ENCODE results near the gene CCNYL1.
"Not testable (repeated sequence)": the region's sequence is repeated elsewhere in the genome, so short reads cannot be mapped to it uniquely, and the experiment has no call there.

CCNYL1 gene

DNA sequence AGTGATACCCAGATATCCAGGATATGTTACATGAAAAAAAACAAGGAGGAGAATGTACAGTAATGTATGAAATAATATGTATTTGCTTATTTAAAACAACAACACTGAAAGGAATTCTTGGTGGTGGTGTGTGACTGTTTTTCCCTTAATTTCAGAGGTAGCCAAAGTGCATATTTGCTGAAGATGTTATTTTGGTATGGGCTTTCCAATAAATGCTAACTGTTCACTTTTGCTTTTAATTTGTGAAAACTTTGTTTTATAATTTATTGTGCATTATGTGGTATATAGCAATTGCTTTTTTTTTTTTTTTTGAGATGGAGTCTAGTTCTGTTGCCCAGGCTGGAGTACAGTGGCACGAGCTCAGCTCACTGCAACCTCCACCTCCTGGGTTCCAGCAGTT, 7.6 kb downstream of the CCNYL1 start:
- H3K27ac Mint-ChIP-seq: no peak overlapping the region
- H3K4me3 Mint-ChIP-seq: no peak overlapping the region
- H3K9me3 Mint-ChIP-seq: no peaks in the 10 kb centered on the region
- peaks cover 26% of the 10 kb centered on the region for H3K4me1 Mint-ChIP-seq (ENCODE audit: low read depth)
- peaks cover 13% of the 10 kb centered on the region for H3K36me3 Mint-ChIP-seq (ENCODE audit: low read depth)
- H3K27me3 Mint-ChIP-seq: no peaks in the 10 kb centered on the region

DNA sequence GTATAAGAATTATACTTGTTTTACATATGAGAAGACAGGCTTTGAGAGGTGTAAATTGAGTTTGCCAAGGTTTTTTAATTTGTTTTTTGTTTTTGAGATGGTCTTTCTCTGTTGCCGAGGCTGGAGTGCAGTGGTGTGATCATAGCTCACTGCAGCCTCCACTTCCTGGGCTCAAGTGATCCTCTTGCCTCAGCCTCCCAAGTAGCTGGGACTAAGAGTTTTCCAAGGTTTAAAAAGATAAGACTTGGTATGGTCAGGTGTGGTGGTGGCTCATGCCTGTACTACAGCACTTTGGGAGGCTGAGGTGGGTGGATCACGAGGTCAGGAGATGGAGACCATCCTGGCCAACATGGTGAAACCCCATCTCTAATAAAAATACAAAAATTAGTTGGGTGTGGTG, 8.2 kb downstream of the CCNYL1 start:
- H3K27ac Mint-ChIP-seq, H3K4me3 Mint-ChIP-seq: not testable (repeated sequence)

DNA sequence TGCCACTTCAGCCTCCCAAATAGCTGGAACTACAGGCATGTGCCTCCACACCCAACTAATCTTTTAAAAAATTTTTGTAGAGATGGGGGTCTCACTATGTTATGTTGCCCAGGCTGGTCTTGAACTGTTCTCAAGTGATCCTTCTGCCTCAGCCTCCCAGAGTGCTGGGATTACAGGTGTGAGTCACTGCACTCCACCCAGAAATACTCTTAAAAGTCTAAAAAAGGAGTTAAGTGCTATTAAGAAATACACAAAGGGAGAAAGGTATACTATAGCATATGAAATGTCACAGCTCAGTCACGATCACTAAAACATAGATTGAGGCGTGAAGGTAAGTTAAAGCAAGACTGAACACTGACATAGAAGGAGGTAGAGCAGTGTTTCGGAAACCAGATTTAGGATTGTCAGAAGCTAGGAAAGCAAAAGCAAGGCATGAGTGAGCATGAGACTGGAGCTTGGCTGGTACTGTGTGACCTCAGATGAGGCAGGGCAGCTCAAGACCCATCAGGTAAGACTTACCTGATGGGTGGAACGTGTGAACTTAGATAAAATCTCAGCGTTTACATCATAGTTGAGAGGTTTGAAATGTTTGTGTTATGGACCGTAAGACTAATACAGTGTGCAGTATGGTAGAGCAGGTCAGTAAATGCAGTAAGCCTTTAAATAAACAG, 9.2 kb downstream of the CCNYL1 start:
- H3K27me3 Mint-ChIP-seq: no peaks in the 10 kb centered on the region
- H3K4me3 Mint-ChIP-seq: no peak overlapping the region
- peaks cover 28% of the 10 kb centered on the region for H3K4me1 Mint-ChIP-seq (ENCODE audit: low read depth)
- H3K27ac Mint-ChIP-seq: no peak overlapping the region
- no peaks in the 10 kb centered on the region for H3K9me3 Mint-ChIP-seq
- H3K36me3 Mint-ChIP-seq (ENCODE audit: low read depth): peaks cover 6% of the 10 kb centered on the region

More for the DNA sequence above, 8.2 kb downstream of the CCNYL1 start:
- not testable (repeated sequence) for H3K36me3 Mint-ChIP-seq (ENCODE audit: low read depth); H3K27me3 Mint-ChIP-seq; H3K9me3 Mint-ChIP-seq
- peaks cover 27% of the 10 kb centered on the region for H3K4me1 Mint-ChIP-seq (ENCODE audit: low read depth)

DNA sequence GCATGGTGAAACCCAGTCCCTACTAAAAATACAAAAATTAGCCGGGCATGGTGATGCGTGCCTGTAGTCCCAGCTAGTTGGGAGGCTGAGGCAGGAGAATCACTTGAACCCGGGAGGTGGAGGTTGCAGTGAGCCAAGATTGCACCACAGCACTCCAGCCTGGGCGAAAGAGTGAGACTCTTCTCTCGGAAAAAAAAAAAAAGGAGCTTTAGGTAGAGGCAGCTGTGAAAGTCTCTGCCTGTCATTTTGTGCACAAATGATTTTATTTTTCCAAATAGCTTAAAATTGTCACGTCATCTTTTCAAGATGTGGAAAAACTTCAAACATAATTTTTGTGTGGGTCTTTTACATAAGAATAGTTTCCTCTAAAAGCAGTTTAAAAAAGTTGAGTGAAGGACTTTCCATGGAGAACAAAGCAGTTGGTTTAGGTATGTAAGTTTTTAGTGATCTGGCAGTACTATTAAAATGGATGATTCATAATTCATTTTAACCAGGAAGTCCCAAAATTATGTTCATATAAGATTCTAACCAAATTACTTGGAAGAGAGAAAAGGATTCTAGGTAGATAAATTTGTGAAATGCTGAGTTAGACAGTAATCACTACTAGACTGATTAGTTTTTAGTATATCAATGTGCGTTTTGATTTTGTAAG, 11.5 kb downstream of the CCNYL1 start:
- H3K27me3 Mint-ChIP-seq: no peaks in the 10 kb centered on the region
- H3K4me1 Mint-ChIP-seq (ENCODE audit: low read depth): peaks cover 48% of the 10 kb centered on the region
- H3K36me3 Mint-ChIP-seq (ENCODE audit: low read depth): no peaks in the 10 kb centered on the region
- peak overlapping the region; percentile 33 for H3K27ac Mint-ChIP-seq
- H3K9me3 Mint-ChIP-seq: no peaks in the 10 kb centered on the region
- H3K4me3 Mint-ChIP-seq: no peak overlapping the region

DNA sequence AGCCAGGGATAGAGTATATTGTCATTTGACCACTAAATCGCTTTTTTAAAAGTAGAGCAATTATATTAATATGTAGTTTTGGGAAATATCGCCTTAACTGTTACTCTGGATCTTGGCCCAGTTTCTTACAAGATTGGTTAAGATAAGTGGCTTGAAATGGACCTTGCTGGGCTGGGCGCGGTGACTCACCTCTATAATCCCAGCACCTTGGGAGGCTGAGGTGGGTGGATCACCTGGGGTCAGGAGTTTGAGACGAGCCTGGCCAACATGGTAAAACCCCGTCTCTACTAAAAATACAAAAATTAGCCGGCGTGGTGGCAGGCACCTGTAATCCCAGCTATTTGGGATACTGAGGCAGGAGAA, 12.0 kb downstream of the CCNYL1 start:
- not testable (repeated sequence) for H3K36me3 Mint-ChIP-seq (ENCODE audit: low read depth); H3K4me3 Mint-ChIP-seq; H3K27ac Mint-ChIP-seq; H3K9me3 Mint-ChIP-seq; H3K27me3 Mint-ChIP-seq
- peaks cover 48% of the 10 kb centered on the region for H3K4me1 Mint-ChIP-seq (ENCODE audit: low read depth)

DNA sequence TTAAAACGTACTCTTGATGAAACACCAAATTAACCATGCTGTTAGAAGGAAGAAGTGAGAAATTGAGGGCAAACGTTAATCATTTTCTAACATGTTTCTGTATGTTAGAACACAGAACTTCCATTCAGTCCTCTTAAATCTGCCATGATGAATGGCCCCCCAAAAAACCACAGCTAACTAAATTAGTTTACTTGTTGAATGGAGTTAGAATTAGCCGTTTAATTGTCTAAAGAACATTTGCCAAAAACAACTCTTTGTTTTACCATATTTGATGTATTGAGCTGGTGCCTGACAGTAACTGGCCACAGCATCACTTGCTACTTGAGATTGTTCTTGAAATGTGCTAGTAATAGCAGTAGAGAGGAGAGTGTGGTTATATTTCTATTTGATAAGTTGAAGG, 12.7 kb downstream of the CCNYL1 start:
- H3K27ac Mint-ChIP-seq: no peak overlapping the region
- no peaks in the 10 kb centered on the region for H3K36me3 Mint-ChIP-seq (ENCODE audit: low read depth)
- H3K4me3 Mint-ChIP-seq: no peak overlapping the region
- no peaks in the 10 kb centered on the region for H3K27me3 Mint-ChIP-seq
- peaks cover 48% of the 10 kb centered on the region for H3K4me1 Mint-ChIP-seq (ENCODE audit: low read depth)
- H3K9me3 Mint-ChIP-seq: no peaks in the 10 kb centered on the region

DNA sequence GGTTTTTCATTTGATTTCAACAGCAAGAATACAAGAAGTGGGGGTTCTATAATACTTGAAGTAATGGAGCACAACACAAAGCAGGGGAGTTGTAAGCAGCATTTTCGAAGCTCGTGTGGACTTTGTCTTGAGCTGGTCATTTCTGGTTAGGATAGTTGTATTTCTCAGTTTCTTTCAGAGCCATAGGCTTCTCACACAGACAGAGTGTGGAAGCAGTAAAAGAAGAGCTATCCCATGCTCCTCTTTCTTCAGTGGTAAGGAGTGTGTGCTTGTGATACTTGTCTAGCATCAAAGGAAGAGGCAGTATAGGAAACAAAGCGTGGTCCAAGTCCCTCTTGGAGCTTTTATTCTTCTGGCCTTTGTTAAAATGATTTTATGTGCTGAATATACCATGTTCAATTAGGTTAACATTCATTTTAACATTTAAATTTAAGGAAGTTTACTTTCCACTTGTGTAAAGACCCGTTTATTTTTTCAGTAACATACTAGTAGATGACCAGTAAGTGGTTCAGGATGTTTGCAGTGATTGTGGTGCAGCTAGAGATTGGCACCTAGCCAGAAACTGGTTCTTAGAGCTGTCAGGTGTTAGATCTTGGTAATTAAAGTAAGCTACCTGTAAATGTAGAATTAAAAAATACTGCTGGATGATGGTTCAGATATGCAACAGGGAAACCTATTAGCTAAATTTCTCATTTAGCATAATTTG, 14.6 kb downstream of the CCNYL1 start:
- Mint-ChIP-seq H3K27ac (no peak overlapping the region), H3K36me3 (ENCODE audit: low read depth) (peaks cover 5% of the 10 kb centered on the region), H3K27me3 (no peaks in the 10 kb centered on the region), H3K4me3 (no peak overlapping the region), H3K9me3 (no peaks in the 10 kb centered on the region), H3K4me1 (ENCODE audit: low read depth) (peaks cover 44% of the 10 kb centered on the region)

DNA sequence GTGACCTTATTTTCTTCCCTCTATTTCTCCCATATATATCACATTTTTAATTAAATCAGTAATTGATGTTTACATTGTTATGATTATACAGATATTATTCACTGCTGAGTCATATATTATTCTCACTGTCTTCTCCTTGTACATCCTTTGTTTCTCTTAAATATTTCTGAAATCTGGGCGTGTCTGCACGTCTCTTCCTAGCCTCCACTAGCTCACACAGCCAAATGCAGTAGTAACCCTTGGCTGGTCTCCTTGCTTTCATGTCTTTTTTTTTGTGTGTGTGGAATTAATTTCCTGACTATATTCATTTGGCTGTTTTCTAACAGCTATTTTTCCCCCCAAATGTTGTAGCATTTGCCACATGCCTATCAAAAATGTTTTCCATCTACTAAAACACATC, 15.8 kb downstream of the CCNYL1 start:
- Mint-ChIP-seq H3K9me3 (no peaks in the 10 kb centered on the region), H3K27me3 (no peaks in the 10 kb centered on the region), H3K4me1 (ENCODE audit: low read depth) (peaks cover 43% of the 10 kb centered on the region), H3K36me3 (ENCODE audit: low read depth) (peaks cover 5% of the 10 kb centered on the region), H3K4me3 (no peak overlapping the region), H3K27ac (no peak overlapping the region)

DNA sequence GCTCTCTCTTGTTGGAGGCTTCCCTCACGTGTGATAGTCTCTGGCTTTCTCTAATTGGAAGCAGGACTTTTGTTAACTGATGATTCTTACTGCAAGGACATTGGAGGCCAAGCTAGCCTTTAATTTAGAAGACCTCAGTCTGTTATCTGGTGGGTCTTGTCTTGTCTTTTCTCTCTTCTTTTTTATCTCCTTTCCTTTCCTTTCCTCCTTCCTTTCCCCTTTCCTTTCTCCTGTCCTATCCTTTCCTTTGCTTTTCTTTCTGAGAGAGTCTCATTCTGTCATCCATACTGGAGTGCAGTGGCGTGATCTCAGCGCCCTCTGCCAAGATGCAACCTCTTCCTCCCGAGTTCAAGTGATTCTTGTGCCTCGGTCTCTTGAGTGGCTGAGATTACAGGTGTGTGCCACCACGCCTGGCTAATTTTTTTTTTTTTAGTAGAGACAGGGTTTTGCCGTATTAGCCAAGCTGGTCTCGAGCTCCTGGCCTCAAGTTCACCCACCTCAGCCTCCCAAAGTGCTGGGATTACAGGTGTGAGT, 18.1 kb downstream of the CCNYL1 start:
- Mint-ChIP-seq H3K4me1 (ENCODE audit: low read depth) (peaks cover 22% of the 10 kb centered on the region), H3K27me3 (no peaks in the 10 kb centered on the region), H3K4me3 (no peak overlapping the region), H3K36me3 (ENCODE audit: low read depth) (peaks cover 13% of the 10 kb centered on the region), H3K27ac (no peak overlapping the region), H3K9me3 (no peaks in the 10 kb centered on the region)

DNA sequence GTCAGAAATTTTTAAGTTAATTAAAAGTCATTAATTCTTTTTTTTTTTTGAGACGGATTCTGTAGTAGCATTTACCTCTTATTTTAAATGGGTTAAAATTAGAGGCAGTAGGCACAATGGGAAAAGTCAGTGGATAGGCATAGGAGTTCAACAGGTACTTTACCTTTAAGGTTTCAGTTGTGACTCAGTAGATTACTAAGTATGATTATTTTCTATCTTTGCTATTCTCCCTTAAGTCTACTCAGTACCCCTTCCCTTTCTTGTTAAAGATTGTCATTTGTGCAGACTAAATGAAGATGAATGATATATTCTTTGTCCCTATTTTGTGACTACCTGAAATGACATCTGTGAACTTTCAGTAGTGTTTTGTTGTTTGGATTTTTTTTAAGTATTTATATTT, 19.7 kb downstream of the CCNYL1 start:
- Mint-ChIP-seq H3K27ac (no peak overlapping the region), H3K4me3 (no peak overlapping the region), H3K4me1 (ENCODE audit: low read depth) (peaks cover 16% of the 10 kb centered on the region), H3K27me3 (no peaks in the 10 kb centered on the region), H3K9me3 (no peaks in the 10 kb centered on the region), H3K36me3 (ENCODE audit: low read depth) (peaks cover 25% of the 10 kb centered on the region)

DNA sequence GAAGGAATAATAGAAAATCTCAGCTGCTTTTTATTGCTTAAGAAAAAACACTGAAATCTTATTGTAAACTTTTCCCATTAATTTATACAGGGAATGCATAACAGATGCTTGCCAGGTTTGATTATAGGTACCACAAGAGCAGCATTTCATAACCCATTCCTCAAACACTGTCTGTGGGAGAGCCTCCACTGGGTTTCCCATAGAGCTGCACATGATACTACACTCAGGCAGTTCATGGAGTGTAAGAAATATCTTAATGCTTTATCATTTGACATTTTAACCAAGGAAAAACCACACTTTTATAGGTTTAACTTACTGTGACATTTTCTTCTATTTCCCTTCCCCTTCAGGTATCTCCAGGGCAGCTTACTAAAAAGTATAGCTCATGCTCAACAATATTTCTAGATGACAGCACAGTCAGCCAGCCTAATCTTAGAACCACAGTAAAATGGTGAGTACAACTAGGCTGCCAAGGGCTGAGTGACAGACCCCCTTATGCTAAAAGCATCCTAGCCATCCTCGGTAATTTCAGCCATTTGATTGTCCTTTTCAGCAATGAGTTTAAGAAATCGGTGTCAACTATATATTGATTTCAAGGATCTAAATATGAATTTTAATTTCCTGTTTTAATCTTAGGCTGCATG, 22.3 kb downstream of the CCNYL1 start:
- Mint-ChIP-seq H3K36me3 (ENCODE audit: low read depth) (peaks cover 25% of the 10 kb centered on the region), H3K4me3 (no peak overlapping the region), H3K27me3 (no peaks in the 10 kb centered on the region), H3K4me1 (ENCODE audit: low read depth) (peaks cover 5% of the 10 kb centered on the region), H3K9me3 (no peaks in the 10 kb centered on the region), H3K27ac (no peak overlapping the region)

DNA sequence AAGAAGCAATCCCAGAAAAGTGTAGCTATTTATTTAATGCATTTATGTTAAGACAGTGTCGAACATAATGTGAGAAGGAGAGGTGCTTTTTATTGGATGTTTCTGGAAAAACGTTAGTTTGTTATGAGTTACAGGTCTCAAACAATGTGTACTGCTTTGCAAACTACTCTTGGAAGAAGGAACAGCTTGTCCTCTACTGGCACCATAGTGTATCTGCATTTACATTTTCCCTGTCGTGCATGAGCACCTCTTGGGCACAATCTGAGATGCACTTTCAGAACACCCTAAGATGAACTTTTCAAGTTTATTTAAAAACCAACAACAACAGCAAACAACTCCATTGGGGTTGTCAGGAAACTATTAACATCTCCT, 22.8 kb downstream of the CCNYL1 start:
- Mint-ChIP-seq H3K27me3 (no peaks in the 10 kb centered on the region), H3K9me3 (no peaks in the 10 kb centered on the region), H3K4me1 (ENCODE audit: low read depth) (peaks cover 5% of the 10 kb centered on the region), H3K27ac (no peak overlapping the region), H3K36me3 (ENCODE audit: low read depth) (peaks cover 25% of the 10 kb centered on the region), H3K4me3 (no peak overlapping the region)

DNA sequence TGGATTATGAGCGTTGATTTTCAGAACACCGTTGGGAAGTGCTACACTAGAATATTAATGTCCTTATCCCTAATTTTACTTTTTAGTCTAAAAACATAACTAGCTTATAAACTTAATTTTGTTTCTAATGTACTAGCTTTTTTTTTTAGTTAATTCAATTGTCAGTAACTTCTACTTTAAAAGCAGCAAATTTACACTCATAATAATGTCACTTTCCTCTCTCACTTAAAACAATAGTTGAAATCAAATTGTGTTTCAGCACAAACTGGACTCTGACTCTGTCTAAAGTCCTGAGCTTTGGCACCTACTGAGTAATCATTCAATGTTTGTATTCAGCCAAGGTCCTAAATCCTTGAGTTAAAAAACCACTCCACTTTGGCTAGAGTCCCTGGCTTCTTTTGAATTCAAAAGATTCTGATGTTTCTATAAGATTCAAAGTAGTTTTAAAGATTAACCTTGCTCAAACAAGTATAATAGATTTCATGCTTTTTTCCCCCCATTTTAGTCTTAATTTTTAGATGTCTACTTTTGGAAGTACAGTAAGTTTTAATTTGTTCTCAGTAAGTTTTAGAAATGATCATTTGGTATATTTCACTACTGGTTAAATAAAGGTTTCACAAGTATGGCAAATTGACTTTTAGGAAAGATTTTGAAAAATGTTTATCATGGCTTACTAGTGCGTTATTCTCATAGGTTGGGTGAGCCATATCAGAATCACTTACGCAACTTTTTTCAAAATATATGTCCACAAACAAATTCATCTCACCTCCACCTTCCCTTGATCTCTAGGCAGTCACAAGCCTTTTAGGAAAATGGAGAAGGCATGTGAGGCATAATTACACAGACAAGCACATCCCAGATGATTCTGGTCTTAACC, 23.4 kb downstream of the CCNYL1 start:
- H3K36me3 Mint-ChIP-seq (ENCODE audit: low read depth): peaks cover 25% of the 10 kb centered on the region
- H3K9me3 Mint-ChIP-seq: no peaks in the 10 kb centered on the region
- peaks cover 5% of the 10 kb centered on the region for H3K4me1 Mint-ChIP-seq (ENCODE audit: low read depth)
- no peaks in the 10 kb centered on the region for H3K27me3 Mint-ChIP-seq
- H3K4me3 Mint-ChIP-seq: no peak overlapping the region
- no peak overlapping the region for H3K27ac Mint-ChIP-seq

DNA sequence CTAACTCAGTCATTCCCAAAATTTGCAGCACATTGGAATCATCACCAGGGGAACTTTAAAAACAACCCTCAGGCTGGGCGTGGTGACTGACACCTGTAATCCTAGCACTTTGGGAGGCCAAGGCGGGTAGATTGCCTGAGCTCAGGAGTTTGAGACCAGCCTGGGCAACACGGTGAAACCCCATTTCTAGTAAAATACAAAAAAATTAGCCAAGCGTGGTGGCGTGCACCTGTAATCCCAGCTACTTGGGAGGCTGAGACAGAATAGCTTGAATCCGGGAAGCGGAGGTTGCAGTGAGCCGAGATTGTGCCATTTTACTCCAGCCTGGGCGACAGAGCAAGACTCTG, 24.0 kb downstream of the CCNYL1 start:
- H3K4me3 Mint-ChIP-seq; H3K27ac Mint-ChIP-seq; H3K9me3 Mint-ChIP-seq; H3K4me1 Mint-ChIP-seq (ENCODE audit: low read depth); H3K27me3 Mint-ChIP-seq: not testable (repeated sequence)
- peaks cover 20% of the 10 kb centered on the region for H3K36me3 Mint-ChIP-seq (ENCODE audit: low read depth)

Measured in stimulated activated naive CD8-positive, alpha-beta T cell treated with anti-CD3 and anti-CD28 coated beads, Interleukin-15, Interleukin-2, amounts not matched to agents 100 ng/mL and 50 ng/mL, for 24 hours (primary cell).